Sigmoid colon (tissue), 4 donors: ENCODE results near the gene ADAD2.

Source experiments
- CTCF ChIP-seq, 4 experiments: fragments of 450-650 bp in 3 of 4; fragments of 200-600 bp in 1 of 4; IDR thresholded peaks; one replicate each; pipeline ENCODE4 v1.5.1; 2016 to 2019; ENCODE audit warnings: antibody characterized with exemption in 4 of 4, mild to moderate bottlenecking in 3 of 4, moderate library complexity in 2 of 4
- EP300 ChIP-seq, 4 donors: sonication (generic); formaldehyde crosslinking; IDR thresholded peaks; one replicate each; pipeline ENCODE4 v1.6.1; 2017; ENCODE audit warnings: antibody characterized with exemption in 4 of 4
- POLR2A ChIP-seq, 2 donors: fragments of 450-650 bp; IDR thresholded peaks; one replicate each; pipeline ENCODE4 v1.6.1; 2016; ENCODE audit warnings: antibody characterized with exemption in 2 of 2, mild to moderate bottlenecking in 2 of 2, moderate library complexity in 2 of 2
- POLR2AphosphoS5 ChIP-seq, 4 donors: sonication (generic); formaldehyde crosslinking; IDR thresholded peaks; one replicate each; pipeline ENCODE4 v1.6.1; 2017; ENCODE audit warnings: antibody characterized with exemption in 4 of 4

GRCh38 chr16:84159007-84159406 lies 31.9 kb upstream of the ADAD2 start:
- TF ChIP-seq POLR2A (IDR thresholded peaks at IDR 0.05) (no peak), CTCF (IDR thresholded peaks at IDR 0.05) (no peak), POLR2AphosphoS5 (IDR thresholded peaks at IDR 0.05) (no peak), EP300 (IDR thresholded peaks at IDR 0.05) (no peak)
